ENCODE data around the gene UQCR11. TPM values are rescaled to one million over a fixed set of nuclear protein-coding genes. Genes with fewer than 3 reads are reported as not detected.

The UQCR11 gene
- total RNA-seq, 1 experiment from 2014 or later: 59.9 TPM

- DNase-seq (ENCODE audit: low read depth): no peak
Observed at GRCh38 chr19:1616875-1617274, 11.6 kb upstream of the UQCR11 start.

DNA sequence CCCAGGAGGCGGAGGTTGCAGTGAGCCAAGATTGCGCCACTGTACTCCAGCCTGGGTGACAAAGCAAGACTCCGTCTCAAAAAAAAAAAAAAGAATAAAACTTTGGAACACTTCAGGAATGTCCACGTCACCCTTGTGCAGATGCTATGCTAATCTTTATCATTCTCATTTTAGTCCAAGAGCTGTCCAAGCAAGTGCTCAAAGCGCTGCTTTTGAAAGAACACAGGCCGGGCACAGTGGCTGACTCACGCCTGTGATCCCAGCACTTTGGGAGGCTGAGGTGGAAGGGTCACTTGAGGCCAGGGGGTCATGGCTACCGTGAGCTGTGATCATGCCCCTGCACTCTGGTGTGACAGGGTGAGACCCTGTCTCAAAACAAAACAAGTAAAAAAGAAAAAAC, 11.1 kb upstream of the UQCR11 start:
- no peak for DNase-seq (ENCODE audit: low read depth)

DNA sequence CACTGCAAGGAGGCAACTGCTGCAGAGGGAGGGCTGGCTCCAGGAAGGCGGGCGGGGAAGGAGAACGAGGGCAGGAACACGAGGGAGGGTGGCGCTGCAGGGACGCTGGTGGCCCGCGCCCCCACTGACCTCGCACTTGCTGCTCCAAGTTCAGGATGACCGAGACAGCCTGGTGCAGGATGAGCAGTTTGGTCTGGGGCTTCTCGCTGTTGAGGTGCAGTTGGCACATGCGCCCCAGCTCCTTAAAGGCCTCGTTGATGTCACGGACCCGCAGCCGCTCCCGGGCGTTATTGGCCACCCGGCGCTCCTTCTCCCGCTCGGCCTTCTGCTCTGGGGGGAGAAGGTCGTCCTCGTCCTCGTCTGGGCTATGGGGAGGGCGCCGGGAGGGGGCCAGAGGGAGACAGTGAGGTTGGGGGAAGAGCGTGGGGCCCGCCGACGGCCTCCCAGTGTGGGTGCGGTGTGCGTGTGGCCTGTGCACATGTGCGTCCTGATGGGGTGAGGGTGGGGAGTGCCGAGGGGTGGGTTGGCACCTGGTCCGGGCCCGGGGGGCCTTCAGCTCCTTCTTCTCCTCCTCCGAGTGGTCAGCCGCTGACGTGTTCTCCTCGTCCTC, 10.0 kb upstream of the UQCR11 start:
- DNase-seq (ENCODE audit: low read depth): no peak

DNA sequence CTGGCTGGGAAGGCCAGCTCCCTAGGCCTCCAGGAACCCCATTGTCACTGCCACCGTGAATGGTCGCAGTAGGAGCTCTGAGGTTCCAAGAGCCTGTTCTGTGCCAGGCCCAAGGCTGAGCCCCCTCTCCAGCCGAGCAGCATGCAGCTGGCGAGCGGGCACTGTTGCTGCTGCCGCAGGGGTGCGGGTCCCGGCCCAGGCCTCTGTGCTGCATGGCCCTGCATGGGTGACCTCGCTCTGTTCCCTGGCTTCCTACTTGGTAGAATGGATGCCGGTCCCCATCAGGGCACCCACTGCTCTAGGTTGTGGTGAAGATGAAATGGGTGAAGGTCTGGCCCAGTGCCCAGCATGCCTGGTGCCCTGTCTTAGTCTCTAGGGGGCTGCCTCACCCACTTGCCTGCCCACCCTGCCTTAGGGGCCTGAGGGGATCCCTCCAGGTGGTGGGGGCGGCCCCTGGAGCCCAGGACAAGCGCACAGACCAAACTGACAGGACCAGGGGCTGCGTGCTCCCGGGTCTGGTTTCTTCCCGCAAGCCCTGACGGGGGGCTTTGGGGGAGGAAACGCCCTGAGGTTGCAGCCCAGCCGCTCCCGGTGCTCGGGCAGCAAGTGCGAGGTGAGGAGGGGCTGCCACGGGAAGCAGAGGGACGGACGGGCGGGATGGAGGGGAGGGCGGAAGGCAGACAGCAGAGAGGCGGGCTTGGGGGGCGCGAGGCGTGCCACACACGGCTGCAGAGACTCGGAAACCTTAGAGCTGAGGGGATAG, 8.7 kb upstream of the UQCR11 start:
- DNase-seq (ENCODE audit: low read depth): no peak

GRCh38 chr19:1613146-1613545, 7.9 kb upstream of the UQCR11 start:
- DNase-seq (ENCODE audit: low read depth): no peak

DNA sequence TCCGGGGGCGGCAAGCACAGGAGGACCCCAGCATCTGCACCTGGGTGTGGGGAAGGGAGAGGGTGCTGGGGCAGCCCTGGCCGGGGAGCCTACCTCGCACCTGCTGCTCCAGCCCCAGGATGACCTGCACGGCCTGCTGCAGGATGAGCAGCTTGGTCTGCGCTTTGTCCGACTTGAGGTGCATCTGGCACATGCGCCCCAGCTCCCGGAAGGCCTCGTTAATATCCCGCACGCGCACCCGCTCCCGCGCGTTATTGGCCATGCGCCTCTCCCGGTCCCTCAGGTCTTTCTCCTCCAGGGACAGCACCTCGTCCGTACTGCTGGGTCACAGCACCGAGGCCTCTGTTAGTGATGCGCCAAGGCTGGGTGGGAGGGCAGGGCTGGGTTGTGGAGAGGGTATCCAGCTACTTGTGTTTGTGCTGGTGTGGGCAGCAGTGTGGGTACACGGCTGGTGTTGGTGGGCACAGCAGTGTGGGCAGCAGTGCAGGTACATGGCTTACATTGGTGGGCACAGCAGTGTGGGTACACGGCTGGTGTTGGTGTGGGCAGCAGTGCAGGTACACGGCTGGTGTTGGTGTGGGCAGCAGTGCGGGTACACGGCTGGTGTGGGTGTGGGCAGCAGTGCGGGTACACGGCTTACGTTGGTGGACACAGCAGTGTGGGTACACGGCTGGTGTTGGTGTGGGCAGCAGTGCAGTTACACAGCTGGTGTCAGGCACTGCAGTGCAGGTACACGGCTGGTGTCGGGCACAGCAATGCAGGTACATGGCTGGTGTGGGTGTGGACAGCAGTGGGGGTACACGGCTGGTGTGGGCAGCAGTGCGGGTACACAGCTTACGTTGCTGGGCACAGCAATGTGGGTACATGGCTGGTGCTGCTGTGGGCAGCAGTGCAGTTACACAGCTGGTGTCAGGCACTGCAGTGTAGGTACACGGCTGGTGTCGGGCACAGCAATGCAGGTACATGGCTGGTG, 7.1 kb upstream of the UQCR11 start:
- DNase-seq (ENCODE audit: low read depth): no peak

- no peak for DNase-seq (ENCODE audit: low read depth)
Observed at GRCh38 chr19:1611353-1611752, 6.1 kb upstream of the UQCR11 start.

DNA sequence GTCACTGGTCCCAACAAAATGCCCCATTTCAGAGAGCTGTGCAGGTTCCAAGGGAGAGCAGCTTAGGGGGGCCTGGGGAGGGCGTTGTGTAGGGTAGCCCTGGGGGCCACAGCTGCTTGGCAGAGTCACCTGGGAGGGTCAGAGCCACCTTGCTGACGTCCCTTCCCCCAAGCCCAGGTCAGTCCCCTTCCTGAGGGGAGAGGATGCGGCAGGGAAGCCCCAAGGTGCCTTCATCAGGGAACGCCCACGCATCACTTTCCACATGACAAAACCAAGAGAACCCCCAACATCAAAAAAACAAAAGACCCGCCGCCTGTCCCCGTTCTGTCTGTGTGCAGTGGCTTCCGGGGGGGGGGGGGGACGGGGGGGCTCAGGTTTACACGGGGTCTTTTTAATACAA, 5.3 kb upstream of the UQCR11 start:
- DNase-seq (ENCODE audit: low read depth): no peak

DNA sequence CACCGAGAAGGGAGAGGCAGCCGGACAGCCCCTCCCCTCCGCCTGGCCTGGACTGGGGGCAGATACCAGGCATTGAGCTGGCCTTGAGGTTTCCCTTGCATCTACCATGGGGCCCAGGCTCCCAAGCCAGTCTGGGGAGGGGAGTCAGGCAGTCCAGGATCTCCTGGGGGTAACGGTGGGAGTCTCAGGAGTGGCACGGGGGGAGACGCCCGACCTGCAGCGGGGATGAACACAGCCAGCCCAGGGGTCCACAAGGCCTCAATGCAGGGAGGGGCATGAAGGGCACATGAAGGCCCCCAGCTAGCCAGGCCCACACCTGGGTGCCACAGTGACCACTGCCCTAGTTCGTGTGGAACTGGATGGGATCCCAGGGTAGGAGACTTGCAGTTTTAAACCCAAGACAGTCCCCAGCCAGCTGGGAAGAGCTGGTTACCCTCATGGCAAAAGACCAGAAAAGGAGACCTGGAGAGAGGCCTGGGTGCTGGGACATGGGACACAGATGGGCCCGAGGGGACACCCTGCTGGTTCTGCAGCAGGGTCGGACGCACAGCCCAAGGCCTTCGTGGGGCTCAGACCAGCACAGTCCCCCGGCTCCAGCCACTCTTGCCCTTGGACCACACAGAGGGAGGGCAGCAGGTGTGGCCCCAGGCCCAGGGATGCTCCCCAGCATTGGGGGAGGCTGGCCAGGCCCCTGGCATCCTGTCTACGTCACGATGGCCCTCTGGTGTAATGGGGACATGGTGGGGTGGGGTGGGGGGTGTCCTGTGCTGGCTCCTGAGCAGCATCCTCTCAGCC, 4.6 kb upstream of the UQCR11 start:
- no peak for DNase-seq (ENCODE audit: low read depth)

- DNase-seq (ENCODE audit: low read depth): no peak
Observed at GRCh38 chr19:1609103-1609396, 3.8 kb upstream of the UQCR11 start.

DNA sequence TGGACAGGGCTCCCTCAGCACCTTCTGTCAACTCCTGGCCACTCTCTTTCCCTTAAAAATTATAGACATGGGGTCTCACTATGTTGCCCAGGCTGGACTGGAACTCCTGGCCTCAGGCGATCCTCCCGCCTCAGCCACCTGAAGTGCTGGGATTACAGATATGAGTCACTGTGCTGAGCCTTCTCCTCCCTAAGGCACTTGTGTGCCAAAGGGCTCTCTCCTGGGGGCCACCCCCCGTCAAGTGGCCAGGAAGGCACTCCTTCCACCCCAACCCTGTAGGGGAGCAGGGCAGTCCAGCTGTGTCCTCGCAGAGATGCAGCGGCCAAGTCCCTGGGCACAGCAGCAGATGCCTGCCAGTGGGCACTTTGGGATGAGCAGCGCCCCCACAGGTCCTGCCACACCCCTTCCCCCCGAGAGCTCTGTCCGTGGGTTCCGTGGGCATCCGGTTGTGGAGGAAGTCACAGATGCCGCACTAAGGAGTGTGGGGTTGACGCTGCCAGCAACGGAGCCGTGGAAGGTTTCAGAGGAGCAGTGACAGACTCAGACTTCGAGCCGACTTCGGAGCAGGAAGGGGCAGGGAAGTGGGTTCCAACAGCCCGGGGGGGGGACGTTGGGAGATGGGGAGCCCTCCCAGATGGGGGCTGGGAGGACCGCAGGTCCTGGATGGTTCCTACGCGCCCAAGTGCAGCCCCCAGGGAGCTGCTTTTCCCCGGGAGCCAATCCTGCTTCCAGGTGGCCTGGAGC, 3.3 kb upstream of the UQCR11 start:
- no peak for DNase-seq (ENCODE audit: low read depth)

DNA sequence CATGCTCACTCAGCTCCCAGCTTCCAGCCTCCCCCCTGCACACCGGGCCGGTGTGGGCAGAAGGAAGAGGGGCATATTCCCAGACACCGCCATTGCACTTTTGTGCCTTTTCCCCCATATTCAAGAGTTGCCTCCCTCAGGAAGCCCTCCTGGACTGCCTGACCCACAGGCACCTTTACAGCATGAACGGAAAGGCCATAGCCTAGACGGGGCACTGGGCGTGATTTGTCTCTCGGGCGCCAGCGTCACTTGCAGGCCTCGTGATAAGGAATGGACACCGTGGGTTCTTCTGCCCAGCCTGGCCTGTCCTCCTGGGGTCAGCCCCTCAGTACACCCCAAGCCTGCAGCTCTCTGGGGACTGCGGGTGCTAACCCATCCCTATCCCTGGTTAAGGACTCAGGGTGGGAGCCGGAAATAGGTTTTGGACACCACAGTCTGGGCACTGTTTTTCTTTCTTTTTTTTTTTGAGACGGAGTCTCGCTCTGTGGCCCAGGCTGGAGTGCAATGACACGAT, 933 bp upstream of the UQCR11 start:
- DNase-seq (ENCODE audit: low read depth): no peak

- no peak for DNase-seq (ENCODE audit: low read depth)
Observed at GRCh38 chr19:1602091-1602707, 3.1 kb downstream of the UQCR11 start.

GRCh38 chr19:1601613-1602064, 3.6 kb downstream of the UQCR11 start:
- no peak for DNase-seq (ENCODE audit: low read depth)

GRCh38 chr19:1599460-1599846, 5.8 kb downstream of the UQCR11 start:
- DNase-seq (ENCODE audit: low read depth): no peak

GRCh38 chr19:1598777-1599459, 6.3 kb downstream of the UQCR11 start:
- DNase-seq (ENCODE audit: low read depth): no peak

- DNase-seq (ENCODE audit: low read depth): no peak
Observed at GRCh38 chr19:1593501-1593772, 11.8 kb downstream of the UQCR11 start.

DNA sequence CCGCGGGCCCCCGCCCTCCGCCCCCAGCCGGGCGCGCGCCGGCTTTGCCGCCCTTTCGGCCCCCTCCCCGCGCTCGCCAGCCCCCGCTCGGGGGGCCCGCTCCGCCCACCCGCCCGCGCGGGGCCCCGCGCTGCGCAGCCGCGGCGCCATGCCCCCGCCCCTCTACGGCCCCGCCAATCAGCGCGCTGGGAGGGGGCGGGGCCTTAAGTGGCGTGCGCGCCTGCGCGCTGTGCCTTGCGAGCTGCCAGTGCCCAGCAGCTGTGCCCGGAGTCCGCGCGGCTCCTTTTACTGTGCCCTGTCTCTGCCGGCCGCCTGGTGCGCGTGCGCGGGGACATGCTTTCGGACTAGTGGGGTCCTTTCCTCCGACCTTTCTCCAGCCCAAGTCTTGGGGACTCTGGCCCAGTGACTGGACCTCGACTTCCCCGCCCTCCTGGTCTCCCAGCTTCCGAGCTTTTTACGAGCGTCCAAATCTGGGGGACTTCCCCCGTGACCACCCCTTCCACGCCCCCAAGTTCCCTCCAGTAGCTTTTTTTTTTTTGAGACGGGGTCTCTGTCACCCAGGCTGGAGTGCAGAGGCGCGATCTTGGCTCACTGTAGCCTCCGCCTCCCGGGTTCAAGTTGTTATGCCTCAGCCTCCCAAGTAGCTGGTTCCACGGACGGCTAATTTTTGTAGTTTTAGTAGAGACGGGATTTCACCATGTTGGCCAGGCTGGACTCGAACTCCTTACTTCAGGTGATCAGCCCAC, 12.3 kb downstream of the UQCR11 start, which contains the start of gene MBD3:
Gene MBD3 (minus strand): TSS at position 111 of the 746 bp plus-strand sequence. CDS start 234 bp downstream, outside the sequence.
- peak; percentile 91 for DNase-seq (ENCODE audit: low read depth)

Data from LHCN-M2 (cell line).